Measurements from ENCODE around the gene NDFIP1.

DNA sequence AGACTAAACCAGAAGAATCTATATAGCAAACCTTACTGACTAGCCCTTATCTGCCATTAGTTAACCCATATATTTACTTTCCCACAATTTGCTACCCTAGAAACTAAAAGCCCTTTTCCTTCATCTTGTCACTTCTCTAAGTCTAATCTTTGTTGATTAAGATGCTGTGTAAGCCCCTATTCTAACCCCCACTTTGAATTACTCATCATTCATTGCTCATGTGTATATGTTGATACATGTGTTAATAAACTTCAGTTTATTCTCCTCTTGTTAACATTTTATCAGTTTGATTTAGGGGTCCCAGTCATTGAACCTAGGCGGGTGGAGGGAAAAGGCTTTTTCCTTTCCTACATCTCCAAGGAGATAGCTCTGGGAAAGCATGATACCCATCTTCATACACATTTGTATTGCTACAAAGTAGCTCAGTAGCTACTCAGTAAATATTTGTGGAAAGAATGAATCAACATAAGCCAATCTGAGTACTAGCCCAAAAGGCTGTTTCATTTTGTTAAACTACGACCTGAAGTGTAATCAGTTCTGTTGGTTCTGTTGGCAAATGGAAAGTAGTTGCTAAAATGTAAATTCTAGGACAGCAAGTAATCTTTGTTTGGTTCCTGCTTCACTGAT, 35.1 kb upstream of the NDFIP1 start:
- no peak for TF ChIP-seq EZH2phosphoT487 (IDR thresholded peaks at IDR 0.05; ENCODE audit: borderline replicate concordance, low read depth, low read length)
- TF ChIP-seq, protein P1, sequence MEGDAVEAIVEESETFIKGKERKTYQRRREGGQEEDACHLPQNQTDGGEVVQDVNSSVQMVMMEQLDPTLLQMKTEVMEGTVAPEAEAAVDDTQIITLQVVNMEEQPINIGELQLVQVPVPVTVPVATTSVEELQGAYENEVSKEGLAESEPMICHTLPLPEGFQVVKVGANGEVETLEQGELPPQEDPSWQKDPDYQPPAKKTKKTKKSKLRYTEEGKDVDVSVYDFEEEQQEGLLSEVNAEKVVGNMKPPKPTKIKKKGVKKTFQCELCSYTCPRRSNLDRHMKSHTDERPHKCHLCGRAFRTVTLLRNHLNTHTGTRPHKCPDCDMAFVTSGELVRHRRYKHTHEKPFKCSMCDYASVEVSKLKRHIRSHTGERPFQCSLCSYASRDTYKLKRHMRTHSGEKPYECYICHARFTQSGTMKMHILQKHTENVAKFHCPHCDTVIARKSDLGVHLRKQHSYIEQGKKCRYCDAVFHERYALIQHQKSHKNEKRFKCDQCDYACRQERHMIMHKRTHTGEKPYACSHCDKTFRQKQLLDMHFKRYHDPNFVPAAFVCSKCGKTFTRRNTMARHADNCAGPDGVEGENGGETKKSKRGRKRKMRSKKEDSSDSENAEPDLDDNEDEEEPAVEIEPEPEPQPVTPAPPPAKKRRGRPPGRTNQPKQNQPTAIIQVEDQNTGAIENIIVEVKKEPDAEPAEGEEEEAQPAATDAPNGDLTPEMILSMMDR (conservative IDR thresholded peaks at IDR 0.05; ENCODE audit: low read length) = no peak
